MM.1S (cell line): Measurements from ENCODE around the gene CTTN.

ENCODE experiments used
- DNase-seq: peaks from one replicate; pipeline ENCODE4 v3.0.0-alpha.2; 2015
- H2AFZ ChIP-seq: fragments of 300-600 bp; sonication (generic); 2 replicates; pipeline ENCODE4 v1.6.0; 2016; ENCODE audit warnings: antibody characterized with exemption, low read length
- H3F3A ChIP-seq: fragments of 300-600 bp; sonication (generic); 2 replicates; pipeline ENCODE4 v1.6.1; 2016; ENCODE audit warnings: mild to moderate bottlenecking, antibody characterized with exemption, low read length, moderate library complexity, mixed read lengths; ENCODE audit not compliant: insufficient read depth
- H3K27ac ChIP-seq: fragments of 300-600 bp; sonication (generic); 2 replicates; pipeline ENCODE4 v1.5.1; 2016; ENCODE audit warnings: mild to moderate bottlenecking, low read length
- H3K27me3 ChIP-seq: fragments of 300-600 bp; sonication (generic); replicated peaks from 2 replicates; pipeline ENCODE4 v1.6.0; 2016; ENCODE audit warnings: low read length; ENCODE audit not compliant: insufficient read depth
- H3K36me3 ChIP-seq: fragments of 300-600 bp; sonication (generic); replicated peaks from 2 replicates; pipeline ENCODE4 v1.6.1; 2016; ENCODE audit warnings: mild to moderate bottlenecking, low read length, mixed read lengths; ENCODE audit not compliant: insufficient read depth
- H3K4me1 ChIP-seq: fragments of 300-600 bp; sonication (generic); 2 replicates; pipeline ENCODE4 v1.6.1; 2016; ENCODE audit warnings: low read length, mixed read lengths
- H3K4me2 ChIP-seq: fragments of 300-600 bp; sonication (generic); 2 replicates; pipeline ENCODE4 v1.6.0; 2016; ENCODE audit warnings: low read depth, low read length
- H3K4me3 ChIP-seq: fragments of 300-600 bp; sonication (generic); 2 replicates; pipeline ENCODE4 v1.5.1; 2016; ENCODE audit warnings: low read length, mixed read lengths
- H3K79me2 ChIP-seq: fragments of 300-600 bp; sonication (generic); 2 replicates; pipeline ENCODE4 v1.6.1; 2016; ENCODE audit warnings: mixed run types, low read length, mixed read lengths
- H3K9ac ChIP-seq: fragments of 300-600 bp; sonication (generic); 2 replicates; pipeline ENCODE4 v1.6.1; 2016; ENCODE audit warnings: low read length, mixed read lengths
- H3K9me2 ChIP-seq: fragments of 300-600 bp; sonication (generic); replicated peaks from 2 replicates; pipeline ENCODE4 v1.6.1; 2016; ENCODE audit warnings: mild to moderate bottlenecking, low read length, mixed read lengths; ENCODE audit not compliant: insufficient read depth
- H3K9me3 ChIP-seq: fragments of 300-600 bp; sonication (generic); replicated peaks from 2 replicates; pipeline ENCODE4 v1.6.1; 2016; ENCODE audit warnings: mild to moderate bottlenecking, low read length, mixed read lengths; ENCODE audit not compliant: insufficient read depth
- H4K20me1 ChIP-seq: fragments of 300-600 bp; sonication (generic); 2 replicates; pipeline ENCODE4 v1.6.1; 2016; ENCODE audit warnings: mild to moderate bottlenecking, low read length, moderate library complexity, mixed read lengths; ENCODE audit not compliant: insufficient read depth
- EZH2 ChIP-seq: fragments of 300-600 bp; sonication (generic); optimal IDR thresholded peaks from 2 replicates; pipeline ENCODE3; 2017; ENCODE audit warnings: low read depth, mild to moderate bottlenecking, antibody characterized with exemption, low read length, mixed read lengths
- EZH2phosphoT487 ChIP-seq: fragments of 300-600 bp; sonication (generic); IDR thresholded peaks from 2 replicates; pipeline ENCODE4 v1.6.1; 2018; ENCODE audit warnings: antibody characterized with exemption, low read length
- TF ChIP-seq, protein P1 (sequence below): fragments of 300-600 bp; sonication (generic); IDR thresholded peaks from 2 replicates; pipeline ENCODE4 v1.5.1; 2016; ENCODE audit warnings: antibody characterized with exemption, low read length, mixed read lengths

The CTTN gene

DNA sequence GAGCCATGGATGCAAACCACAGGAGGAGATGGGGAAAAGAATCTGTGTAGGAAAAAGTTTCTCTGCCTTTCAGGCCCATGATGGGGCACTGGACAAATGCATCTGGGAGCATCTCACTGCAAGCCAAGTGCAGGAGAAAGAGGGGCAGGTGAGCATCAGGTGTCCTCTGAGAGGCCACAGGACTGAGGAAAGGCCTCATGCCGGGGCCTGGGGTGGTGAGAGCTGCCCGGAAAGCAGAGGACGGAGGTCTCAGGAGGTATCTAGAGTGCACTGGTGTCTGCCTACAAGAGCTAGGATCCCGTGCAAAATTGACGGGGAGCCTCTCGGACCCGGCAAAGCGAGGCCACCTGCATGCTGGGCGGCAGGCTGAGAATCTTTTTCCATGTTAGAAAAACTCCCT, 73.9 kb downstream of the CTTN start:
- Histone ChIP-seq H4K20me1 (no peaks in the 10 kb centered on the region), H3K9me2 (no peaks in the 10 kb centered on the region), H3K9me3 (no peaks in the 10 kb centered on the region), H3K36me3 (no peaks in the 10 kb centered on the region), H2AFZ (no peak overlapping the region), H3K4me1 (peaks cover 20% of the 10 kb centered on the region), H3F3A (peaks cover 17% of the 10 kb centered on the region), H3K9ac (no peak overlapping the region), H3K27me3 (peaks cover 89% of the 10 kb centered on the region), H3K79me2 (no peaks in the 10 kb centered on the region), H3K4me3 (no peak overlapping the region), H3K27ac (no peak overlapping the region), H3K4me2 (no peak overlapping the region)
- DNase-seq = no peak
- no peak for TF ChIP-seq EZH2
- TF ChIP-seq, protein P1, sequence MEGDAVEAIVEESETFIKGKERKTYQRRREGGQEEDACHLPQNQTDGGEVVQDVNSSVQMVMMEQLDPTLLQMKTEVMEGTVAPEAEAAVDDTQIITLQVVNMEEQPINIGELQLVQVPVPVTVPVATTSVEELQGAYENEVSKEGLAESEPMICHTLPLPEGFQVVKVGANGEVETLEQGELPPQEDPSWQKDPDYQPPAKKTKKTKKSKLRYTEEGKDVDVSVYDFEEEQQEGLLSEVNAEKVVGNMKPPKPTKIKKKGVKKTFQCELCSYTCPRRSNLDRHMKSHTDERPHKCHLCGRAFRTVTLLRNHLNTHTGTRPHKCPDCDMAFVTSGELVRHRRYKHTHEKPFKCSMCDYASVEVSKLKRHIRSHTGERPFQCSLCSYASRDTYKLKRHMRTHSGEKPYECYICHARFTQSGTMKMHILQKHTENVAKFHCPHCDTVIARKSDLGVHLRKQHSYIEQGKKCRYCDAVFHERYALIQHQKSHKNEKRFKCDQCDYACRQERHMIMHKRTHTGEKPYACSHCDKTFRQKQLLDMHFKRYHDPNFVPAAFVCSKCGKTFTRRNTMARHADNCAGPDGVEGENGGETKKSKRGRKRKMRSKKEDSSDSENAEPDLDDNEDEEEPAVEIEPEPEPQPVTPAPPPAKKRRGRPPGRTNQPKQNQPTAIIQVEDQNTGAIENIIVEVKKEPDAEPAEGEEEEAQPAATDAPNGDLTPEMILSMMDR = no peak
- TF ChIP-seq EZH2phosphoT487 = no peak

DNA sequence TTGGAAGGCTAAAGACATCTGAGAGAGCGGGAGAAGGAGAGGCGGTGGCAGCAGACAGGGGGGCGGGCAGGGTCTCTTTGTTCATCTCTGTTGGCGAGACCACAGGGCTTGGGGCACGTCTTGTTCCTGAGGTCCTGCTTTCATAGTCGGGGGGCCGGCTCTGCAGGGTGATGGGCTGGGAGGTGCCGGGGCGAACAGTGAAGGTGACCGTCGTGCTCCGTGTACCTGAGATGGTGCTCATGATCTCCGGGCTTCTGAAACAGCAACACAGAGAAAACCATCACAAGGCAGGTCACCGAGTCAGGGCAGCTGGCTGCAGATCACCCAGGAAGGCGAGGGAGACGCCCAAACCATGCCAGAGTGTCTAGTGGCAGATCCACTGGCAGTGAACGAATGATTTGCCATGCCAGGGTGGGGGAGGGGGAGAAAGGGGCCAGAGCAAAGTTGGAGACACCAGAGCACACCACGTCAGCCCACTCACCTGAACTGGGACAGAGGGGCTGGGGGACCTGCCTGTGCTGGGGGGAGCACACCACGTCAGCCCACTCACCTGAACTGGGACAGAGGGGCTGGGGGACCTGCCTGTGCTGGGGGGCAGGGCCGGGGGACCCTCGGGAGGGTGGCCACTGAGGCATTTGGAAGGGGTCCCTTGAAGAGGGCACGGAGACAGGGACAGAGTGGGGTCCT, 75.0 kb downstream of the CTTN start:
- H3K27me3 ChIP-seq = peaks cover 90% of the 10 kb centered on the region
- H3K79me2 ChIP-seq = no peaks in the 10 kb centered on the region
- H3K27ac ChIP-seq = no peak overlapping the region
- H2AFZ ChIP-seq = no peak overlapping the region
- no peaks in the 10 kb centered on the region for H4K20me1 ChIP-seq
- TF ChIP-seq, protein P1 = no peak
- TF ChIP-seq EZH2phosphoT487 = no peak
- no peak for TF ChIP-seq EZH2
- H3K4me1 ChIP-seq = peaks cover 20% of the 10 kb centered on the region
- H3K9me3 ChIP-seq = no peaks in the 10 kb centered on the region
- no peaks in the 10 kb centered on the region for H3K36me3 ChIP-seq
- H3K9me2 ChIP-seq = no peaks in the 10 kb centered on the region
- no peak for DNase-seq
- H3K4me3 ChIP-seq = no peak overlapping the region
- H3K4me2 ChIP-seq = no peak overlapping the region
- peaks cover 17% of the 10 kb centered on the region for H3F3A ChIP-seq
- no peak overlapping the region for H3K9ac ChIP-seq

DNA sequence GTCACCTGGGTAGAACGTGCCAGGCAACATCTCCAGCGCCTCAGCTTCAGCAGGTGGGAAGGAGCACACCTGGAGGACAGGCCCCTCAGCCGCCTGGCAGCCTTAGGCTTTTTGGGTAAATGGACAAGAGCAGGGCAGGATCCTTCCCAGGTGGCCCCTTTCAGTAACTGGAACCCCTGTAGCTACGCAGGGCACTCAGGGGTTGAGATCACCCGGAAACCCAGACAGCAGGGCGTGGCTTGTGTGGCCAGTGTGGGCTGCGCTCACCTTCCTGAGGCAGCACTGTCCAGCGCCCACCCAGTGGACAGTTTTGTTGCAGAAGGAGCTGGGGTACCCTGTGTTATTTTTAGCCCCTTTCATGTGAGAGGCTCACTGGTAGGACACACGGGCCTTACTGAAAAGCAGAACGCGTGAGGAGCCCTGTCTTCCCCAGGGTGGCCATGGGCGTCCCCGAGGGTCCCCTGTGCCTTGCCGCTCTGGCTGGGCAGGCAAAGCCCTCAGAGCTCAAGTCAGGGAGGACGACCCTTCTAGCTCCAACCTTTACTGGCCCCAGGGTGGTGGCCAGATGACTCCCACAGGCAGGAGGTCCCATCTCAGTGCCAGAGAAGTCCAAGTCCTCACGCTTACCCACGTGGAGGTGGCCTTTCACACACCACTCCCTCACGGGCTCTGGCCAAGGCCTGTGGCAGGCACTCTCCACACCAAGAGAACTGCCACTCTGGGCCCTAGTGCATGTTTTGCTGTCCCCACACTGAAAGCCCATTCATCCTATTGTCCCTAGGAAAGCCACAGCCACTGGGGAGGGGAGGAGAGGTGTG, 75.8 kb downstream of the CTTN start:
- Histone ChIP-seq H3K9me2 (no peaks in the 10 kb centered on the region), H3K27me3 (peaks cover 91% of the 10 kb centered on the region), H3K4me1 (peaks cover 20% of the 10 kb centered on the region), H3K4me2 (no peak overlapping the region), H3K36me3 (no peaks in the 10 kb centered on the region), H2AFZ (no peak overlapping the region), H3F3A (peaks cover 17% of the 10 kb centered on the region), H3K4me3 (no peak overlapping the region), H3K9ac (no peak overlapping the region), H4K20me1 (no peaks in the 10 kb centered on the region), H3K27ac (no peak overlapping the region), H3K79me2 (no peaks in the 10 kb centered on the region), H3K9me3 (no peaks in the 10 kb centered on the region)
- TF ChIP-seq EZH2phosphoT487 (no peak), EZH2 (no peak)
- TF ChIP-seq, protein P1 = no peak
- no peak for DNase-seq
